GM10847 (cell line): ENCODE measurements around the gene FHL2.

ENCODE experiments used
- POLR2A ChIP-seq: IDR thresholded peaks from 2 replicates; pipeline ENCODE4 v1.6.1; 2011; ENCODE audit not compliant: insufficient read length; ENCODE audit errors: extremely low read depth

The FHL2 gene

DNA sequence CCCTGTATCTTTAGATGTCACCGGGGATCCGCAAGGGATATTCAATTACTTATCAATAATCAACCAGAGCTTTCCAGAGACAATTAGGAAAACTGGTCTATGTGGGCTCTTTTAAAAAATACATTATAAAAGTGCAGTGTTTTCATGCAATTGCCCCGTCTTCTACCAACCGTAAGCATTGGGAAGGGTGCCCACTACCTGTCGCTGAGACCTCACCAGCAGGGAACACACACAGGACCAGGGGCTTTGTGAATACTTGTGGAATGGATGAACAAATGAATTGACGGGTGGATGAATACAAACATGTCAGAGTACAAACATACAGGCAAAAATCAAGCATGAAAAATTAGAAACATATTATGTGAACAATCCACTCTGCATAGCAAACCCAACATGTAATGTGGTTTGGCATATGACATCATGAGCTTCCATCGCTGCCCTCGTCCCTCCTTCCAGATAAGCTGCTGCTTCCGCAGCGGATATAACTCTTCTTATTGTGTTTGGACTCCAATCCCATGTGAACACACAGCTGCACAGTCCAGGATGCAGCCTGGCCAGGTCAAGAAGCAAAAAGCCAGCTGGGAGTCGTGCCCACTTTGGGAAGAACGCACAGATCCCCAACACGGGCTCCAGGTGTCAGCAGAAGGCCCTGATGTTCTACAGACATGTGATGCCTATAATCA is 5.3 kb downstream of the FHL2 start:
- no peak for TF ChIP-seq POLR2A

DNA sequence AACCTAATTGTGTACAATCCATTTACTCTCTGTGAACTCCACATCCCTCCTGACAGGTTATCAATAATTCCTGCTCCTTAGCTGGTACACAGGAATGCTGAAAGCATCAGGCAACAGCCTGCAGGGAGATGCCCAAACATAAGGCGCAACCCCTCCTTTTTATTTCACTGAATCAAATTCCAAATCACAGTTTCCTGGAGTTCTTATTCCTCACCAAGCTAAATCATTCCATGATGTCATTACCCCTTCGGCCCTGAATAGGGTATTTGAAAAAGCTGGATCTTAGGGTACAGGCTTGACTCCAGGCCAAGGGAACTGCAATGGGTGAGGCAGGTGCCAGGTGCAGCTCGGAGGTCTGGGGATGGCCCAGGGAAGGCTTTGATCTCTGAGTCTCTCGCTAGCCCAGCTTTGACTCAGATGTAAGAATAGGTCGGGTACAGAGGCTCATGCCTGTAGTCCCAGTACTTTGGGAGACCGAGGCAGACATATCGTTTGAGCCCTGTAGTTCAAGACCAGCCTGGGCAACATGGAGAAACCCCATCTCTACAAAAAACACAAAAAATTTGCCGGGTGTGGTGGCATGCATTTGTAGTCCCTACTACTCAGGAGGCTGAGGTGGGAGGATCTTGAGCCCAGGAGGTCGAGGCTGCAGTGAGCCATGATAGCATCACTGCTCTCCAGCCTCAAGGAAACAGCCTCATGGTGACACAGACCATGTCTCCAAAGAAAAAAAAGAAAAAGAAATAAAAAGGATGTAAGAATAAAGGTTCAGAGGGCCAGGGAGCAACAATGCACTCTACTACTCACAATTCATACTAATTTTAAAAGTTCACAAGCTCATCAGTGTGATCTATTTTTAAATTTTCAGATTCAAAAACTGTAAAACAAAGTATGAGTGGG is 6.8 kb downstream of the FHL2 start:
- no peak for TF ChIP-seq POLR2A

DNA sequence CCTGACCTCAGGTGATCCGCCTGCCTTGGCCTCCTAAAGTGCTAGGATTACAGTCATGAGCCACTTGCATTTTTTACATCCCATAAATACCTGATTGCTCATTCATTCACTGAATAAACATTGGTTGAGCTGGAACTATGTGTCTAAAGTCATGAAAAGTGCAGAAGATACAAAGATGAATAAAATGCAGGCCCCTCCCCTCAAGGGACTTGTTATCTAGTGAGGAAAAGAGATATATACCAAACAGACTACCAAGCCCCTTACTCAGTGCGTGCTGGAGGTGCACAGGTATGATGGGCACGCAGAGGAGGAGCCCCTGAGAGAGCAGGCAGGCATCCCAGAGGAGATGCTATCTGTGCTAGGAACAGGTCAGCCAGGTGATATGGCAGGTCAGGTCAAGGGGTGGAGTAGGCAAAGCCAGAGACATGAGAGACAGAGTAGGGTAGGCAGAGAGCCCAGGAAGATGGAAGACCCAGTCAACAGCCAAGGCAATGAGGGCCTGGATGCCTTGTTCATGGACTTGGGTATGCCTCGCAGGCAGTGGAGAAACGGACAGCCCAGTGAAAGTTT is 7.7 kb downstream of the FHL2 start:
- TF ChIP-seq POLR2A: no peak

DNA sequence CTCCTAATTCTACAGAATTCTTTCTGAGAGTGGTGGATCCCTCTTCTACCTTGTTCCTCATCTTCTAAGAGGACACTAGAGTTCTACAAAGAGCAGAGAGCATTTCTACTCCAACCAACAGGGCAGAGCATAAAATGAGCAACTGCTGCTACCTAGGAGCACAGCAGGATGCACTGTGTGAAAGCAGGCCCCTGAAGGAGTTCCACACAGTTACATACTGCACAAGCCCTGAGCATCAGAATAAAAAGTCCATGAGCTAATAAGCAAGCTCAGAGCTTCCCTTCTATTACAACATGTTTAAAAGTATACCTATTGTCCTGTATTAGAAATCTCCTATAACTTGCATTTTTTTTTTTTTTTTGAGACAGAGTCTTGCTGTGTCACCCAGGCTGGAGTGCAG is 8.4 kb downstream of the FHL2 start:
- TF ChIP-seq POLR2A: no peak

DNA sequence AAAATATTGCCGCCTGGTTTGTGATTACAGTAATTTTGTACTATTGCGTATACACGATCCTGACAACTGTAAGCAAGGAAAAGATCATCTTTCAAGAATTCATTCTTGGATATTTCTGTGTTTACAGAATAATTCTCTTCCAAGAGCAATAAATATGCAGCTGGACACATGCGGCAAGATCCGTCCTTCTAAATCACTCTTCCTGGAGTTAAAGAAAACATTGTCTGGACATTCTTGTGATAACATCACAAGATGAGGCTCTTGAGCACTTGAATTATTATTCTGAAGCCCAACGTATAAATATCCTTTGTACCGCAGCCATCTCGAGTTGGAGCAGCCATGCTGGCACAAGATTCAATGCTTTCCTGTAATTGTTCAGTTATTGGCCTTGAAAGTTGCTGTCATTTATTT is 9.9 kb downstream of the FHL2 start:
- no peak for TF ChIP-seq POLR2A

DNA sequence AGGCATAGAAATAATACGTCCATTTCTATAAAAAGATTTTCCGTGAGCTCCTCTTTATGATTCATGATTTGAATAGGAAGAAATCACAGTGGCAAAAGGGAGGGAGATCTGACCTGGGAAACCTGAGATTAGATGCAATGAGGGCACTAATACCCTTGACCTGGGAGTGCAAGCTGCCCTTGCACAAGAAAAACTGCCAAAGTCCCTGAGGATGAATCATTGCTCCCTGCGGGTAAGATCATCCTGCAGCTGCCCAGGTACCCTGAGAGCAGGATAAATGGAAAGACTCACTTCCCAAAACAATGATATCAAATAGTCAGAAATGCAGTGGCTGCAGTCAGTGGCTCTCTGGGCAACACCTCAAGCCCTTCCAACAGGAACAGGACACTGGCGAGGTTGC is 11.6 kb downstream of the FHL2 start:
- no peak for TF ChIP-seq POLR2A

DNA sequence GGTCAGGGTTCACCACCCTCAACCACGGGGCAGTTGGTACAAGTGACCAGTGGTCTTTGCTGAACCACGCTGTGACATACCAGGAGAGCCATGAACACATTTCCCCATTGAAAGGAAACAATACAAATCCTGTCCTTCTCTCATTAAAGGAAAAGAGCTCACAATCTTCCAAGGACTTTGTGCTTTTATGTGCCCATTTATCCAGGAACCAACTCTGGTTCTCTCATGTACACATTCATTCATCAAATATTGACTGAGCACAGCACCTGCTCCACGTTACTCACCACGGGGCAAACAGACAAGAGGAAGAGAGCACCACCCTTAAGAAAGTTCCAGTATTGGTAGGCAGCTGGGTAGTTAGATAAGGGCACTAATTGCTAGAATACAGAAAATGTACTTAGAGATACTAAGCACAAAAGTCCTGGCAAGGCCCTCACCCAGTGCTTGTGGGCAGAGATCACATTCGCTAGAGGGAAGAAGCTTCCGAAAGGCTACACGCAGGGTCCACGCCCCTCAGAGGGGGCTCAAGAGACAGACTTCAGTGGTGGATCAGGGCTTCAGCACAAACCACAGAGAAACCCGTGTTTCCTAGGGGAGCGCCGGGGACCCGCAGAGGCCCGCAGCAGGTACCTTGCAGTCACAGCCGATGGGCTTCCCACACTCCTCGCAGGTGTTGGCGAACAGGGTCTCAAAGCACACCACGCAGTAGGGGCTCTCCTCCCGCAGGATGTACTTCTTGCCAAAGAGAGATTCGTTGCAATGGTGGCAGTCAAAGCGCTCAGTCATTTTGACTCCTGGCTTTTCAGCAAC is 12.9 kb downstream of the FHL2 start:
- no peak for TF ChIP-seq POLR2A

DNA sequence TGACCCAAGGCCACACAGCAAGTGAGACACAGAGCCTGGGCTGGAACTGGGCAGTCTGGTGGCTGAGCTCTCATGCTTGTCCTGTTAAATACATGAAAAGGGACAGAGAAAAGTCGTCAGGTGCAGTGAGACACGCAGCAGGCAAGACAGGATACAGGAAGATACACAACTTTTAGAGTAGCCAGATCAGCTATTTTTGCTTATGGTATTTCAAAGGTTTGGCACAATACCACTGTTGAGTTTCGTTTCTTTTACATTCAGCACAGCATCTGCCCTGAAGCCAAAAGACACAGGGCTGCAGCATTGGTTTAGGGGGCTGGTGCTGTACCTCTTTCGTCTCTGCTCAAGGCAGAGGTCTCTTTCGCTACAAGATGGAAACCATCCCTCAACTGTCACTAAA is 14.0 kb downstream of the FHL2 start:
- no peak for TF ChIP-seq POLR2A

DNA sequence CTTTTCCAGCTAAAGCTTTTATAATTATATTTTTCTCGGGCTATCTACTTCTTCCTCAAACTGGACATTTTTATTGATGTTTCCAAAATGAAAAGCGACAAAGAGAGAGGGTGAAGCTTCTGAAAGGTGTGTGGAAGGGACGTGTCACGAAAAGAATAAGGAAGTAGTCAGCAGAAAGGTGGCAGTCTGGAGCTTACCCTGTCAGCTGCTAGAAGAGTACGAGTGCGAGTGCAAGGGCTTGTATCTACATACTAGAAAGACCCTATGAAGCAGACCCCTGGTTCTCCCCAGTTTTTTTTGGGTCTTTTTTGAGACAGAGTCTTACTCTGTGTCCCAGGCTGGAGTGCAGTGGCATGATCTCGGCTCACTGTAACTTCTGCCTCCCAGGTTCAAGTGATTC is 14.6 kb downstream of the FHL2 start:
- no peak for TF ChIP-seq POLR2A

DNA sequence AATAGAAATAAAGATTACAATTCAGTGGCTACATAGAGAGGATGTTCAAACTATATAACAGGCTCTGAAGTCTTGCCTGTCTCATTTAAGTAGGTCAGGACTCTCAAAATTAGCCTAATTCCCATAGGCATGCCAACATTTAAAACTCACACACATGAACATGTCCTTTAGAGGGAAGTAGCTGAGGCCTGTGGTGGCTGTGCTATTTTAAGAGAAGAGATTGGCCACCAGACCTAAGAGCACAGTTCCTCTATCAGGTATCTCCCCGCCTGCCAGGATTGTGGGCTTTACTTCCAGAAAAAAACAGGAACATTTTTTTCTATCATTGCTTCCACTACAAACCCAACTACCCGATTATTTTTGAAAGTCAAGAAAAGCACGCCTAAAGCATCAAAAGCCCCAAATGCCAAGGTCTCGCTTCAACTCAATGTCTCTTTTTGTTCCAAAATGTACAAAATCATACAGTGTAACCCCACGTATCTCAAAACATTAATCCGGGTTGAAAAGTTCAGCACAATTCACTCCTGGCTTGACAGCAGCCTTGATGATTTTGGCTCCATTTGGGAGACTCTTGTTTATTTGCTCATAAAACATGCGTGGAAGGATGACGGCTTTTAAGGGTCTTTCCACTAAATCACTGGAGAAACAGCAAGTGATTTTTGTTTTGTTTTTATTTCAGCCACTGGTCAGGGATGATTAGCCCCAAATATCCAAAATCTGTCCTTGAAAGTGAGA is 15.3 kb downstream of the FHL2 start:
- no peak for TF ChIP-seq POLR2A

DNA sequence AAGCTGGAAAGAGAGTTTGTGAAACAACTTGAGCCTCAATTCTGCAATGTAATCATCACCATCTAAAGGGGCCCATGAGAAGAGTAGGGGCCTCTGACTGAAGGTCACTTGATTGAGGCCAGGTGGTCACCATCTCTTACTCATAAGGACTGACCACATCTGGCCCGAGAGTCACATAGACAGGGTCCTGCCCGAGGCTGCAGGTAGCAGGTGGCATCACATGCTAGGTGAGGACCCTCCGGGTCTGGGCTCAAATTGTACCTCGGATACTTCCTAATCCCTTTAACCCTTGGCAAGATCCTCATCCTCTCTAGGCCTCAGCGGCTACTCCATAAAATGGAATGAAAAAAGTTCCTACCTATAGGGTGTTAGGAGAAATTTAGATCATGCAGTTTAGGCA is 16.7 kb downstream of the FHL2 start:
- TF ChIP-seq POLR2A: no peak

DNA sequence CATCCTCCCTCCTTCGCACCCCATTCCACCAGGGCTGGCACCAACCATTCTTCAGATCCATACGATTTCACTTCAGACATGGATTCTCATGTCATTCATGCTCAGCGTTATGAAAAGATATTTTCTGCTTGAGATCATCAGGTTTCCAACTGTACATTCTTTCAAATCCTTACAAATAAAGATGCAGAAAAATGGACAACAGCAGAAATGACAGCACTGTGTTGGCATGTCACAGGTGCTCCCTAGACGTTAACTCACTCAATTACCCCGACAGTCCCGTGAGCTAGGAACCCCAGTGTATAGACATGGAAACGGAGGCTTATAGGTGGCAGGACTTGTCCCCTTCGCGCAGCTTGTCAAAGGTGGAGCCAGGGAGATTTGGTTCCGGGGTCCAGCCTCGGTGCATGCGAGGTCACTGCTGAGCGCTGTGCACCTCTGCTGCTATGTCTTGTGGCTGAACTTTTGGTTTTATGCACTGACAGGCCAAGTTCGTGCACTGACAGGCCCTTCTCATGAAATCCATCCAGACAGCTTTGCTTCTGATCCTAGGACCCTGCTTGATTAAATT is 17.7 kb downstream of the FHL2 start:
- no peak for TF ChIP-seq POLR2A

DNA sequence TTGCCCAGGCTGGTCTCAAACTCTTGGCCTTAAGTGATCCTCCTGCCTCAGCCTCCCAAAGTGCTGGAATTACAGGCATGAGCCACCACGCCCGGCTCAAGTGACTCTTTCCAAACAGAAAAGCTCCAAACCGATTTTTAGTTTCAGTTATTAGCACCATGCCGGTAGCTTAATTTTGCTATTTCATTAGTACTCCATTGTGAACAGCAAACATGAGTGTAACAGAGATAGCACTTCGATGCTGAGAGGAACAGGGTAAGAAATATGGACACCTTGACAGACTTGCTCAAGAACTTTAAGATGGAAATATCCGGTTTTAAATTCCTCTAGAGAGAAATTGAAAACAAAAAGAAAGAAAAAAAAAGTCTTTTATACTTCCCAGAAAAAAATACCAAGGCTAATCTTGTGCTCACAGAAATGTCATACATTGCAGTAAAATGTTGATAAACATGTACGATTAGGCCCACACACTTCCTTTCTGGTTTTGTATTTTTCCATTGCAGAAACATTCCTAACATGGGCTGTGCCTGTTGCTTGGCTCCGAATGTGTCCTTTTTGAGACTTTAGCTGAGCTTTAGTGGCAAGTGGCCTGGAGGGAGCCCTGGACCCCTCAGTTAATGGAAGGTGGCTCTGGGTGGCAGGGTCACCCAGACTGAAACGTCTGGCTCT is 18.3 kb downstream of the FHL2 start:
- no peak for TF ChIP-seq POLR2A

DNA sequence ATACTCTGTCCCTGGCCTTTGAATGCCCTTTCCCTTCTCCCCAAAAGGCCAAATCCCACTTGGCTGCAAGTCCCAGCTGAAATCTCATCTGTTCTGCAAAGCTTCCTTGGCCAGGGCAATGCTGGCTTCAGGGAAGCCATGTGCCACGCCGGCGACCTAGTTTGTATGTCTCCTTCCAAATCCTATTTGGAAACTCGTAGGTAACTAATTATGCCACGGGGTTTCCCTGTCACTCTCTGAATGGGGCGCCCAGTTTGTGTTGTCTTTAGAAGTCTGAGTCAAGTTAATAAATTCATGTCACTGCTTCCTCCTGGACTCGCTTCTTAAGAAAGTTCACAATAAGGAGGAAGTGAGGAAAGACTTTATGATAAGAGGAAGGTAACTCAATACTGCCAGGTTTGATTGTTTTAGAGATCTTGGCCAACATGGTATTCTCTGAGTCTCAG is 19.1 kb downstream of the FHL2 start:
- no peak for TF ChIP-seq POLR2A
